Measurements from ENCODE around the gene SETD3. TPM values are rescaled to one million over a fixed set of nuclear protein-coding genes. Genes with fewer than 3 reads are reported as not detected.

Gene SETD3
- total RNA-seq, 1 donor from 2014 or later: 36.1 TPM

DNA sequence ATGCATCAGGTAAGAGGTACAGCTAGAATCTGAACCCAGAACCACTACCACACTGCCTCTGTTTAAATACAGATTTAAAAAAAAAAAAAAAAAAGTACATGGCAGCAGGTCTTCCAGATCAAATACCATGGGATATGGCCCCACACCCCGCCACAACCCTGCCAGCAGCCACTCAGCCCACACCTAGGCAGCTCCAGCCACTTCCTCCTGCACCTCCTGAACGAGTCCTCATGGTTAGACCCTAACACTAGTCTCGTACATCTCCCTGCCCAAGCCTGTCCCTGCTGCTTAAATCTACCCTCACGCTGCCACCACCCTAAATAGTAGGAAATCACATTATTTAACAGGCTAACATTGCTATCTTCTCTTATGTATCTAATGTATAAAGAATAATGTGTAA lies 12.6 kb downstream of the SETD3 start:
- Mint-ChIP-seq H3K27ac (ENCODE audit: unreplicated experiment) (peak overlapping the region; percentile 5), H3K27me3 (ENCODE audit: low read depth) (no peaks in the 10 kb centered on the region), H3K9me3 (no peaks in the 10 kb centered on the region), H3K36me3 (ENCODE audit: low read depth) (no peaks in the 10 kb centered on the region), H3K4me3 (no peak overlapping the region), H3K4me1 (no peaks in the 10 kb centered on the region)
- TF ChIP-seq, protein P1, sequence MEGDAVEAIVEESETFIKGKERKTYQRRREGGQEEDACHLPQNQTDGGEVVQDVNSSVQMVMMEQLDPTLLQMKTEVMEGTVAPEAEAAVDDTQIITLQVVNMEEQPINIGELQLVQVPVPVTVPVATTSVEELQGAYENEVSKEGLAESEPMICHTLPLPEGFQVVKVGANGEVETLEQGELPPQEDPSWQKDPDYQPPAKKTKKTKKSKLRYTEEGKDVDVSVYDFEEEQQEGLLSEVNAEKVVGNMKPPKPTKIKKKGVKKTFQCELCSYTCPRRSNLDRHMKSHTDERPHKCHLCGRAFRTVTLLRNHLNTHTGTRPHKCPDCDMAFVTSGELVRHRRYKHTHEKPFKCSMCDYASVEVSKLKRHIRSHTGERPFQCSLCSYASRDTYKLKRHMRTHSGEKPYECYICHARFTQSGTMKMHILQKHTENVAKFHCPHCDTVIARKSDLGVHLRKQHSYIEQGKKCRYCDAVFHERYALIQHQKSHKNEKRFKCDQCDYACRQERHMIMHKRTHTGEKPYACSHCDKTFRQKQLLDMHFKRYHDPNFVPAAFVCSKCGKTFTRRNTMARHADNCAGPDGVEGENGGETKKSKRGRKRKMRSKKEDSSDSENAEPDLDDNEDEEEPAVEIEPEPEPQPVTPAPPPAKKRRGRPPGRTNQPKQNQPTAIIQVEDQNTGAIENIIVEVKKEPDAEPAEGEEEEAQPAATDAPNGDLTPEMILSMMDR (conservative IDR thresholded peaks at IDR 0.05): no peak
- DNase-seq (ENCODE audit: low read depth, low spot score): no peak

GRCh38 chr14:99467336-99468078 lies 13.2 kb downstream of the SETD3 start:
- Mint-ChIP-seq H3K4me1 (no peaks in the 10 kb centered on the region), H3K9me3 (no peaks in the 10 kb centered on the region), H3K27ac (ENCODE audit: unreplicated experiment) (no peak overlapping the region), H3K27me3 (ENCODE audit: low read depth) (no peaks in the 10 kb centered on the region), H3K4me3 (no peak overlapping the region), H3K36me3 (ENCODE audit: low read depth) (peaks cover under 1% of the 10 kb centered on the region)
- DNase-seq (ENCODE audit: low read depth, low spot score): no peak
- TF ChIP-seq, protein P1 (conservative IDR thresholded peaks at IDR 0.05): no peak

DNA sequence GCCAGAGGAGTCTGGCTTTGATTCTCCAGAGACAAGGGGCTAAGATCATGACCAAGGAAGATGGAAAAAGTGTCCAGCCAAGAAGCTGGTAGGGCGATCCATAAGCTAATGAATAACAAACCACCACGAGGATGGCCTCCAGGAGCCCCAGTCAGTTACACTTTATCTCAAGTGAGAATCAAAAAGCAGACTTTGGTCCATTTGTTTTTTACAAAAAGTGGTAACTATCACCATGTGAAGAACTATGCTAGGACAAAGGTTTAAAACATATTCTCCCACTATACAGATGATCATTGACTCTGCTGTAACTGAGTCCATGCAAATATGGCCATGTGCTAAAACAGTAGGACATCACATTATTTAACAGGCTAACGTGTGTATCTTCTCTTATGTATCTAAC lies 13.9 kb downstream of the SETD3 start:
- H3K27me3 Mint-ChIP-seq (ENCODE audit: low read depth): no peaks in the 10 kb centered on the region
- no peaks in the 10 kb centered on the region for H3K9me3 Mint-ChIP-seq
- no peaks in the 10 kb centered on the region for H3K4me1 Mint-ChIP-seq
- H3K27ac Mint-ChIP-seq (ENCODE audit: unreplicated experiment): no peak overlapping the region
- no peak for DNase-seq (ENCODE audit: low read depth, low spot score)
- TF ChIP-seq, protein P1 (conservative IDR thresholded peaks at IDR 0.05): no peak
- peaks cover 3% of the 10 kb centered on the region for H3K36me3 Mint-ChIP-seq (ENCODE audit: low read depth)
- H3K4me3 Mint-ChIP-seq: no peak overlapping the region

DNA sequence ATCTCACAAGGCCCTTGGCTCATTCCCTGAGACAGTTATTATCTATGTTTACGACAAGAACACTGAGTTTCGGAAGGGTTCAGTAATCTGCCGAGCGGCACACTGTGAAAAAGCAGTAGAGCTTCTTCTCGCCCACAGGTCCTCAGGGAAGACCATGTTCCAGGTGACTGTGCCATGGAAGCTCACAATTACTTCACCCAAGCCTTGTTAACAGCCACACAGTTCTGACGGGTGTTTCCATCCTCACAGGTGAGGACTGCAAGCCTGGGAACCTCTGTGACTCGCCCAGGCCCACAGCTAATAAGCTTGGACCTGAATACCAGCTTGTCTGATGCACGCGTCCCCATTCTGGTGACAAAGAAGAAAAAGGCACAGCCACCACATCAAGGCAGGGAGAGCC lies 15.4 kb downstream of the SETD3 start:
- Mint-ChIP-seq H3K4me1 (no peaks in the 10 kb centered on the region), H3K4me3 (no peak overlapping the region), H3K27ac (ENCODE audit: unreplicated experiment) (no peak overlapping the region), H3K27me3 (ENCODE audit: low read depth) (no peaks in the 10 kb centered on the region), H3K9me3 (no peaks in the 10 kb centered on the region), H3K36me3 (ENCODE audit: low read depth) (peaks cover 3% of the 10 kb centered on the region)
- no peak for DNase-seq (ENCODE audit: low read depth, low spot score)
- TF ChIP-seq, protein P1 (conservative IDR thresholded peaks at IDR 0.05): no peak

- TF ChIP-seq, protein P1 (conservative IDR thresholded peaks at IDR 0.05): no peak
- H3K4me3 Mint-ChIP-seq: no peak overlapping the region
- no peak overlapping the region for H3K27ac Mint-ChIP-seq (ENCODE audit: unreplicated experiment)
- H3K27me3 Mint-ChIP-seq (ENCODE audit: low read depth): no peaks in the 10 kb centered on the region
- no peaks in the 10 kb centered on the region for H3K4me1 Mint-ChIP-seq
- H3K36me3 Mint-ChIP-seq (ENCODE audit: low read depth): peaks cover 3% of the 10 kb centered on the region
- no peaks in the 10 kb centered on the region for H3K9me3 Mint-ChIP-seq
- no peak for DNase-seq (ENCODE audit: low read depth, low spot score)
These were observed 16.7 kb downstream of the SETD3 start for GRCh38 chr14:99463974-99464373.

Measured in neural crest cell (in vitro differentiated cells).